LHCN-M2 (cell line): ENCODE measurements around the gene SLC37A3. TPM values are rescaled to one million over a fixed set of nuclear protein-coding genes. Genes with fewer than 3 reads are reported as not detected.
A peak's percentile ranks its signal among the peaks of the same experiment; 100 is the strongest.
"Not testable (repeated sequence)": the region's sequence is repeated elsewhere in the genome, so short reads cannot be mapped to it uniquely, and the experiment has no call there.

ENCODE experiments used
- DNase-seq: peaks from one replicate; pipeline ENCODE4 v3.0.0-alpha.2; 2012; ENCODE audit warnings: low read depth
- total RNA-seq: library from RNA; depleted of rRNA; stranded (reverse); fragments of >200 nt; gene quantifications from 2 replicates; pipeline ENCODE4 v1.2.3, GENCODE V29; 2014

Gene SLC37A3
- total RNA-seq, 1 experiment from 2014 or later, result 47.6 TPM

- no peak for DNase-seq
Measured at GRCh38 chr7:140347218-140347617, 51.1 kb downstream of the SLC37A3 start.

GRCh38 chr7:140345426-140345825 is 52.9 kb downstream of the SLC37A3 start:
- no peak for DNase-seq

- peak; percentile 26 for DNase-seq
Measured at GRCh38 chr7:140342727-140343514, 55.4 kb downstream of the SLC37A3 start.

- not testable (repeated sequence) for DNase-seq
Measured at GRCh38 chr7:140338959-140339358, 59.4 kb downstream of the SLC37A3 start.

- no peak for DNase-seq
Measured at GRCh38 chr7:140334341-140335057, 63.8 kb downstream of the SLC37A3 start.

- no peak for DNase-seq
Measured at GRCh38 chr7:140333686-140334085, 64.6 kb downstream of the SLC37A3 start.

- no peak for DNase-seq
Measured at GRCh38 chr7:140333223-140333622, 65.1 kb downstream of the SLC37A3 start.

GRCh38 chr7:140330595-140330994 is 67.7 kb downstream of the SLC37A3 start:
- no peak for DNase-seq

GRCh38 chr7:140330128-140330527 is 68.2 kb downstream of the SLC37A3 start:
- DNase-seq, result no peak

GRCh38 chr7:140327261-140327661 is 71.1 kb downstream of the SLC37A3 start:
- no peak for DNase-seq

- peak; percentile 62 for DNase-seq
Measured at GRCh38 chr7:140326116-140326928, 72.0 kb downstream of the SLC37A3 start.

GRCh38 chr7:140325600-140325999 is 72.7 kb downstream of the SLC37A3 start:
- no peak for DNase-seq

- no peak for DNase-seq
Measured at GRCh38 chr7:140324714-140325113, 73.6 kb downstream of the SLC37A3 start.

- DNase-seq, result no peak
Measured at GRCh38 chr7:140322759-140323158, 75.6 kb downstream of the SLC37A3 start.

- peak; percentile 7 for DNase-seq
Measured at GRCh38 chr7:140320078-140320477, 78.3 kb downstream of the SLC37A3 start.

- DNase-seq, result no peak
Measured at GRCh38 chr7:140317999-140318398, 80.3 kb downstream of the SLC37A3 start.

GRCh38 chr7:140317597-140317996 is 80.7 kb downstream of the SLC37A3 start:
- no peak for DNase-seq

GRCh38 chr7:140316165-140316661 is 82.1 kb downstream of the SLC37A3 start:
- DNase-seq, result peak; percentile 73

- DNase-seq, result no peak
Measured at GRCh38 chr7:140315498-140316164, 82.7 kb downstream of the SLC37A3 start.

- no peak for DNase-seq
Measured at GRCh38 chr7:140314573-140315480, 83.5 kb downstream of the SLC37A3 start.
